Measurements from ENCODE around the gene TMEM220.
"Not testable (repeated sequence)": the region's sequence is repeated elsewhere in the genome, so short reads cannot be mapped to it uniquely, and the experiment has no call there.

The TMEM220 gene

DNA sequence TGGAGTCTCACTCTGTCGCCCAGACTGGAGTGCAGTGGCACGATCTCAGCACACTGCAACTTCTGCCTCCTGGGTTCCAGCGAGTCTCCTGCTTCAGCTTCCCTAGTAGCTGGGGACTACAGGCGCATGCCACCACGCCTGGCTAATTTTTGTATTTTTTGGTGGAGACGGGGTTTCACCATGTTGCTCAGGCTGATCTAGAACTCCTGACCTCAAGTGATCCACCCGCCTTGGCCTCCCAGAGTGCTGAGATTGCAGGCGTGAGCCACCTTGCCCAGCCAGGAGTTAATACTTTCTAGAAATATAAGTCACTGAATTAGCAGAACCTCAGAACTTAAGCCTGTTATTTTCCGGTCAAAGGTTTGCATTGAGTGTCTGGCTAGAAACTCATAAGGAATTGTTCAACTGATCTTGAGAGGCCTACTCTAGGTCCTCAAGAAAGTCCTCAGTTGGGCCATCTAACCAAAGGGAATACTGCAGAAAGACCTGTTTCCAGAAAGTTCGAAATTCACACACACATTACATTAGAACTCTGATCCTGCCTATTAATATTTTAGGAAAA, 1.4 kb downstream of the TMEM220 start:
- no peak for DNase-seq (ENCODE audit: low spot score)

DNA sequence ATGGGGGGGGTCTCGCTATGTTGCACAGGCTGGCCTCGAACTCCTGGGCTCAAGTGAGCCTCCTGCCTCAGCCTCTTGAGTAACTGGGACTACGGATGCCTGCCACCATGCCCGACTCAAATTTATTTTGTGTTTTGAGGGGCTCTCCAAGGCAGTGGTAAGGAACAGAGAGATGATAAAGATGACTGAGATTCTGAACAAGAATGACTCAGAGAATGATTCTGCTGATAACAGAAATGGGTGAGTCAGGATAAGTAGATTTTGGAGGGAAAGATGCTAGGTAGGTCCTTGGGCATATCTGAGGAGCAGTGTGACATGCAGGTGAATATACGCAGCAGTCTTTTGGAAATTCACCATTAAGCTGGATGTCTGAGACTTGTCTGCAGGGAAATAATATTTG, 2.6 kb downstream of the TMEM220 start:
- DNase-seq (ENCODE audit: low spot score): no peak

DNA sequence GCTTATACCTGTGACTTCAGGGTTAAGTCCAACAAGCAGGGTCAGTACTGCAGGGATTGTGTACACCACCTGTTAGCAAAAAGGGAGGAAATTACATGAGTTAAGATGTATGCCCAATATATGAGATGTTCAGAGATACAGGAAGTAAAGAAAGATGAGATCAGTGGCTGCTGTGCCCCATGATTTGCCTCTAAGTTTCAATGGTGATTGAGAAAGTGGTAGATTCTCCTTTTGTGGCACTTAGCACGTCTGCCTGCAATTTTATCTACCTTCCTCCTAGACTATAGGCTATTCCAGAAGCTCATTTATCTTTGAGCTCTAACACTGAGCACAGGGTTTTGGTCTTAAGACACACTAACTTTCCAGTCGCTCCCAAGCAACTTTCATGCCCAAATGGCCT, 3.6 kb downstream of the TMEM220 start:
- DNase-seq (ENCODE audit: low spot score): no peak

DNA sequence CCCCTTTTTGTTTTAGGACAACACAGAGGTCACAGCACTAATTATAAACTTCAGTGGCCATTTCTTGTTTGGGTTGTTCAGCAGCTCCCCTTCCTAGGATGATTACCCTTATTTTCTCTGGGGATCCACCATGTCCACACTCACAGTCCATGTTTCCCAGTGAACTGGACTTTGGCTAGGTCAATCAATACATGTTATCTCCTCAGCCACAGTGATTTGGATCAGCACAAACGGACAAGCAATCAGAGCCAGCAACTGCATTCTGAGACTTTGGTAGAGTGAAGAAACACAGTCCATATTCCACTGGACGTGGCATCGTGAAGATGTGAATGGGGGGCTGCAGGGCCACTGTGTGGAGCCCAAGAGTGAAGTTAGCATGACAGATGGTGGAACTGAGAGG, 4.6 kb downstream of the TMEM220 start:
- no peak for DNase-seq (ENCODE audit: low spot score)

DNA sequence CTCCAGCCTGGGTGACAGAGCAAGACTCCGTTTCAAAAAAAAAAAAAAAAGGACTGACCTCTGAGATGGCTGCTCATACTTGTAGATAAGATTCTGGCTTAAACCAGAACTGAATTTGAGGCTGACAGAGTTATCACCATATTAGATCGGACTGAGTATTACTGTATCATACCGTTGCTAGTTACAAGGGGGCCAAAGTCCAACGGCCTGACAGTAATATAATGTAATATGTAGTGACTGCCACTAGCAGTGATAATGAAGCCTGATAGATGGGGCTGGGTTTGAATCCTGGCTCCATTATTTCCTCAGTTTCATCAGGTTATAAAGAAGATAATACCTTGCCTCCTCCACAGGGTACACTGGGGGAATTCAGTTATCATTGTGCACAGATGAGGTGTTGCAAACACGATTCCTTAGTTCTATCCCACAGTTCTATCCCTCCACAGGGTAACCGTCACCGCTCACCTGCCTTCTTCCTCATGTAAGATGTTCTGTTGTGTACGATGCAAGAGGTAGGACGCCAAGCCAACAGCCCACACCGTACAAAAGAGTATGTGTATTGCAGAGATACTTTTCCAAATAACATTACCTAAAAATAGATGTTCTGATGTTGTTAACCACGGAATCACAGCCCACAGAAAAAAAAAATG, 5.2 kb downstream of the TMEM220 start:
- DNase-seq (ENCODE audit: low spot score): no peak

DNA sequence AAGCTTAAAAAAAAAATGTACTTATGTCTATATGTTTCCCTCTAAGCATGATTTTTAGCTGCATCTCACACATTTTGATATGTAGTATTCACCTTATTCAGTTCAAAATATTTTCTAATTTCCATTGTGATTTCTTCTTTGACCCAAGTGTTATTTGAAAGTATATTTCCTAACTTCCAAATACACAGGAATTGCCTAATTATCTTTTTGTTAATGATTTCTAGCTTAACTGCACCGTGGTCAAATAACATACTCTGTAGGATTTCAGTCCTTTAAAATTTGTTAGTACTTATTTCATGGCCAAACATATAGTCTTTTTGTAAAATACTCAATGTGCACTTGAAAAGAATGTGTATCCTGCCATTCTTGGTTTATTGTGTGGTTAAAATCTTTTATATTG, 11.3 kb downstream of the TMEM220 start:
- DNase-seq (ENCODE audit: low spot score): no peak

DNA sequence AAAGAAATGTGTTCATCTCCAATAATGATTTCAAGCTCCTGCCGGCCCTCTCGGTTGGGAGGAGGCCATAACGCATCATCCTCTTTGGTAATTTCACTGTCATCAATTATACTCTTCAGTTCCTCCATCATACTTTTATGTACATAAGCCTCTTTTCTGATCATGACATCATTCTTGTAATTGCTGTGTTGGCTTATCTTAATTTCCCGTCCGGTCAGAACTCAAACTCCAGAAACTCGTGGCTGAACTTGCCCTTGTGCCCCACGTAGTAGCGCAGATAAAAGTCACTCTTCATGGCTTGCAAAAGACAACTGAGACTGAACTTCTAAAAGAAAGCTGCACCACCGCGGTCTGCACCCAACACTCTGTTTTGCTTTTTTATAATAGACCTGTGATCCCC, 13.6 kb downstream of the TMEM220 start:
- no peak for DNase-seq (ENCODE audit: low spot score)

DNA sequence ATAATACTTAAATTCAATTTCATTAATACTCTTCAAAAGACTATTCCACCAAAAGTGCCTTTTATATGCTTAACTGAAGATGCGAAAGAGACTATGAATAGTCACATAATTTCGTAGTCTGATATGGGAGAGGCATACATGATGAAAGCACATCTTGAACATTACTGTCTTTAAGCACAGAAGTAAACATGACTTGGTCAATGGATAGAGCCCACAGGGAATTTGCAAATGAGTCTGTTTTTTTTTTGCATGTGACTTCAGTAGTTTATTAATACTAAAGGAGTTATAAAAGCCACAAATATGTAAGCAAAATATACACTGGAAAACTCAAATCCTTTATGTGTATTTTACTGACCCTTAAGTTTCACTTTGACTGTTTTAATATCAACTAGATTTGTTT, 16.5 kb downstream of the TMEM220 start:
- no peak for DNase-seq (ENCODE audit: low spot score)

DNA sequence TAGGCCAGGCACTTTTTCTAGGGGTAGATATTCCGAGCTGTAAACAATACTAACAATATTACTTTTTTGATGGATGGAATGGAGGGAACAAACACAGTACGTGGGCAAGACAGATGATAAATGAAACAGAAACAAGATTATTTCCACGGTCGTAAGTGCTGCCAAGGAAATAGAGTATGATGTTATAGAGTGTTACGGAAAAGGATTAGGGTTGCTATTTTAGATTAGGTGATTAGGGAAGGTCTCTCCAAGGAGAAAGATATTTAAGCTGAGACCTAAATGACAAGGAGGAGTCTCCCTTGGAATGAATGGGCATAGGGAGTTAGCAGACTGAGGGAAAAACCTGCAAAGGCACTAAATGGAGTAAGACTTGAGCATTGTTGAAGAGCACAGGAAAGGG, 24.1 kb downstream of the TMEM220 start:
- DNase-seq (ENCODE audit: low spot score): no peak

DNA sequence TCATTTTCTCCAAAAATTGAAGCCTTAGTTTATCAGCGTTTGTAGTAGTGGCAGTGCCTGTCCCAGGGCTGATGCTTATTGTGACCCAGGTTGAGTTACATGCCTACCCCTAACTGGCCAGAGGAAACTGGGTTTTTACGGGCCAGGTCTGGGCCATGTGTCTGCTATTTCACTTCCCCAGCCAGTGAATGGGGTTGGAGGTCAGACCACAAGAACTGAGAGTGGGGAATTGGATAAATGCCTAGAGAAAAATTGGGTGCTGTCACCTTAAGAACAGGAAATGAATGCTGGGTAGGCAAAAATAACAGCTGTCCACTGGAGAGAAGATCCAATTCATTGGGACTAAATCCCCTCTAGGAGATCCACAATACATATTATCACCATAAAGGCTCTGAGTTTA, 27.2 kb downstream of the TMEM220 start:
- DNase-seq (ENCODE audit: low spot score): peak; percentile 20

DNA sequence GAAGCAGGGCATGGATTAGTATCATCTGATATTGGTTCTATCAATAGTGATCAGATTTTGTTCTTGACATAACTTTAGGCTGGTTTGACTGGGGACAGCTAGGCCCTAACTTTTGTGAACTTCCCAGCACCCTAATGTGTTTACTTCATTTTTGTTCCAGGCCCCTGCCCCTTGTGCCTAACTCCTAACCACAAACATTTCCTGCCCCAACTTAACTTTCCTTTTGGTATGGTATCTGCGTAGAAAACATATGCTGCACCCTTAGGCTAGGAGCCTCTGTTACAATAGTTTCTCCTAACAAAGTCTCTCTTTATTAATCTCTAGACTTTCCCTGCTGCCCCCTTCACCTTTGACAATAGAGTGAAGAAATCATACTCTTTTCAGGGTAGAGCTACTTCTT, 30.0 kb downstream of the TMEM220 start:
- DNase-seq (ENCODE audit: low spot score): no peak

DNA sequence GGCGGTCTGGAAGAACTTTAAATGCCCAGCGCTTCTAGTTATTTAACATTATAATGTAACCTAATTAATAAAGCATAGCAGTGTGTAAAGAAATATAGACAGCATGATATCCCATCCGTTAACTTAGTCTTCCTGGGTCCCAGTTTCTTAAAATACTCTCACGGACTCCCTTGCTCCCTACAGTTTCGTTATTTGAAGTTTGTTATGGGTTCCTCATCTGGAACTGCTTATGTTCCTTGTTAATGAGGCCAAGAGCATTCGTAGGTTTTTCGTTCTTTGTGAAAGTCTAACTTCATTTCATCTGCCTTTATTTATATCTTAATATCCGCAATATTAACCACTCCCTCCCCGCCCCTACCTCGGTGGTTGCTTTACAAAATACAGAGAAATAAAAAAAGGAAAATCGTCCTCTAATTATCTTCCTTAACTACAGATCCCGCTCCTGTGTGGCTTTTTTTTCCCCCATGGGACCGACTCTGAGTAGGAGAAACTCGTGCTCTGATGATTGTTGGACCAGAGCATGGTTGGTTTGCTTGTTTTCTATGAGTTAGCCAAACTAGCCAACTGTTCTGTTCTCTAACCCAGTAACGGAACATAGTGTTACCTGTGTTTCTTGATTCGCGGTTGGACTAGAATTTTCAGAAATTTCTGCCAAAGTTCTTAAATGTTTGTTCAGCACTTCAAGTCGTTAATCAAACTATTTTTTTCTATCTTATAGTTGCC, 31.6 kb downstream of the TMEM220 start:
- DNase-seq (ENCODE audit: low spot score): peak; percentile 36

DNA sequence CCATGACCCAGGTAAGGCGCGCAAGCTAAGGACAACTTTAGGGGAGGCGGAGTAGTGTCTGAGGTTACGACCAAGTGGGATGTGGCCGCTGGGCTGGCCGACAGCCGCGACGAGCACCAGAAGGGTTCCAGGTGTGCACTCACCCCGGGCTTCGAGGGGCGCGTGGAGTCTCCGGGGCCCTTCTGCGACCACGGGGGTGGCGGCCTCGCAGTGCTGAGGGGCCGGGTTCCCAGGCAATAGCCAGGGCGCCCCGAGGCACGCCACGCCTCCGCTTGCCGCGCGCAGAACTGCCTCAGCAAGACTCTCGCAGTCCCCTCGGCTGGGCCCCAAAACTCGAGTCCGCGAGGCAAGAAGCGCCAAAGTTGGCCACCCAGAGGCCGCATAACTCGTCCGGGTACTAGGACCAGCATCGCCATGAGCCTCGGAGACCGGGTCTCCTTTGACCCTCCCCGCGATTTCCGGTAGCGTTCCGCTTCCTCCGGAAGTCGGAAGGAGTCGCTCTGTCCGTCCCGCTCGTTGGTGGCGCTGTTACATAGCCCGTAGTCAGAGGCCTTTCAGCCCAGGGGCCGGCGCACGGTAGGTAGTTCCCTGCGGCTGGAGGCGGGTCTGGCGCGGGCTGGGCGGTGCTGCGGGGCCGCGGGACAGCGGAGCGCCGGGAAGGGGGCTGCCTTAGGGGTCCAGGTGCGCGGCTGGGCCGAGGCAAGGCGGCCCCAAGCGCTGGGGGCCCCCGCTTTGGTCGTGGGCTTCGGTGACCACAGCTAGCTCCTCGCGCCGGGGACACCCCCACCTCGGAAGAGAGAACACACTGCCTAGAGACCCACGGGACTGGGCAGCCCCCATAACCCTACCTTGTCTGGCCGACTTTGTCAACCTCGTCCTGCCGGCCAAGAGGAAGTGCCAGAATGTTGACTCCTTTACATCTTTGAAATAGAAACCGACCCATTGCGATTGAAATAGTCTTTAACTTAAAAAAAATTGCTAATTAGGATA, 32.4 kb downstream of the TMEM220 start, which contains the start of the genes ADPRM and SCO1:
TSS of gene ADPRM (plus strand) at position 503 of the 990 bp plus-strand sequence. CDS start 7,333 bp downstream, outside the sequence.
TSS of gene SCO1 (minus strand) at position 442 of the 990 bp plus-strand sequence. CDS start at position 416, 26 bp downstream.
- DNase-seq (ENCODE audit: low spot score): peak; percentile 95

DNA sequence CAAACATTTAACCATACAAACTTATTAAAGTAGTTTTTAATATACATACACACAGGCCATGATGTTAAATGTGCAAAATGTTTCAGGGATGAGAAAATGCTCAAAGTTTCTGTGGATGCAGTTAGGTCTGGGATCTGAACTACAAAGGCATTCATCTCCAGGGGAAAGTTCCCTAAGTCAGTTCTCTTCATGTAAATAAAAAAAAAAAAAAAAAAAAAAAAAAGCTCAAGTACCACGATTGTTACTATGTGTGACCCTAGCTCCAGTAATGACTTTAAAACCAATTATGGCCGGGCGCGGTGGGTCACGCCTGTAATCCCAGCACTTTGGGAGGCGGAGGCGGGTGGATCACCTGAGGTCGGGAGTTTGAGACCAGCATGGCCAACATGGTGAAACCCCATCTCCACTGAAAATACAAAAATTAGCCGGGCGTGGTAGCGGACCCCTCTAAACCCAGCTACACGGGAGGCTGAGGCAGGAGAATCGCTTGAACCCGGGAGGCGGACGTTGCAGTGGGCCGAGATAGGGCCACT, 33.9 kb downstream of the TMEM220 start:
- not testable (repeated sequence) for DNase-seq (ENCODE audit: low spot score)

DNA sequence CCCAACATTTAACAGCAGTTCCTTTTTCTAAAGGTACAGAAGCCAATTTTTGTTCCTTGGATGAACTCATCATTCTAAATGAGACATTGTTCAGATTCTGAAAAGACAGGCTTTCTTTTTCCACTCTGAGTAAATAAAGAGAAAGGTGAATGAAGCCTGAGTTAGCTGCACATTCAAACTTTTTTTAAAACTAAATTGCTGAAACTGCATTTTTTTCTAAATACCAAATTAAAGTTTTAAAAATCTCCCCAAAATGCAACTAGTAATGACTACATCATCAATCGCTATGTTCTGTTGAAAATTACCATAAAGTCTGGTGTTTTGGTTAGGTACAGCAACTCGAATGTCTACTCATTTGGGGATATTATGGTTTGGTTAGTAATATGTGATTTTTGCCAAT, 42.3 kb downstream of the TMEM220 start:
- no peak for DNase-seq (ENCODE audit: low spot score)

DNA sequence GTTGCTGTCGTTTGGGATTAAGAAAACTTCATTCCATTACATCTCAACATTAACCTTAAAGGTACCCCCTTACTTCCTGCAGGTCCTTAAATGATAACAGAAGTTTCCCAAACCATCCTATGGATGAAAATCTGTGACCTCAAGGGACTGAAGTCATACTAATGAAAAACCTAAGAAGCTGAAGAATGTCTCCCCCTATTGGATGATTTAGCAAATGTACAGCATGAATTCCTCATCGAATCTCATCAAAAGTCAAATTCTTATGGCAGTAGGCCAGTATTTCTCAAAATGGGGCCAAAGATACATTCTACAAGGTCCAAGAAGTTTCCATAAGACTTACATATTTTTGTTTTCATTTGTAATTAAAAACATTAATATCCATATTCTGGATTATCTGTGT, 46.0 kb downstream of the TMEM220 start:
- DNase-seq (ENCODE audit: low spot score): no peak

DNA sequence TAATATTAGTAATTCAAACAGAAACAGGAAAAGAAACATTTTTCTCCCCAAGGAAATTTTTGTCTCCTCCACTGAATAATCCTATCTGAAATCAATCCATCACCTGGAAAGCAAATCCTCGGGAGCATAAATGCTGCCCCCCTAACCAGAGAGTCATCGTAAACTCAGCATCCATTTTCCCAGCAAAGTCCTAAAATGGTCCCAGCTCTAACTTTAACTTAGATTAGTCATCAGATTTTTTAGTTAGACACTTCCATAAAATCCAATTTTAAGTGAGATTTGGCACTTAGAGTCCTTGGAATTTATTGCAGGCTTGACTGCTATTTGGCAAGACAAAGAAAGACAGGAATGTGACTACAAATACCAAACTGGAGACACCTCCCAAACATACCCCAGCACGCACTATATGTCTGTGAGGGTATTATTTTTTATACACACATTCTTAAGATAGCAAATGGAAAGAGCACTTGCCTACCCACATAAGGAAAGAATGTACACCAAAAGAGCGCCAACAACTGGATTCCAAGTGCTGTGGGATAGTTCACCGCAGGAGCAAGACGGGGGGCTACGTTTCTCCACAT, 47.9 kb downstream of the TMEM220 start:
- DNase-seq (ENCODE audit: low spot score): no peak

DNA sequence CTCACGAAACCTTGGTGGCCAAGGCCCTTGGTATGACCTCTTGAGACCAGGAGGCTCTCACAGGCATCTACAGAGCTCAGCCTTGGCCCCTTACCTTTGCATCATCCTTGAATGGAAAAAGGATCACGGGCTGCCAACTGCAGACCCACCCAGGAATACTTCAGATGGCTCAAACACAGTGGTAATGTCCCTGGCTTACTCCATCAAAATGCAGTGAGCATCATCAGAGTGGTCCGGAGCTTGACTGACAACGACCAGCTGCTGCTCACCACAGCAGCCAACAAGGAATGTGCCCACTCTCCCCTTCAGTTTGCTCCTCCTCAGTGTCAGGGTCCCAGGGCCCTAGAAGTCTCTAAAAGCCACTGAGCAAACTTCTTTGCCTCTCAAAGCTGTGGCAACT, 55.1 kb downstream of the TMEM220 start:
- DNase-seq (ENCODE audit: low spot score): no peak

DNA sequence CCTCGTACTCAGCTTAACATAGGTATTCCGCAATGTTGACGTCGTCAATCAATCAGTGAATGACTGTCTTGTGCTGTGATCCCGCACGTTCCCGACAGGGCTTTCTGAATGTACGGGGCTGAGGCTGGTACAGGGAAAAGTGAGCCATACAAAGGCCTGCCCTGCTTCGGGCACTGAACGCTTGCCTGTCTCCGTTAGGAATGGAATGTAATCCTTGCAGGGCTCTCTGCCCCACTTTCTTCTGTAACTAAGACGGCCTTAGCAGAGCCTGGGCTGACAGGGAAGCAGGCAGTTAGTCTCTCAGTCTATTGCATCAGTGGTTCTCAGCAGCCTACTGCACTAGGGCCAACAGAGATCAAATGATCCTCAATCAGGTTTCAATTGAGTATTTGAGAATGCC, 56.5 kb downstream of the TMEM220 start:
- DNase-seq (ENCODE audit: low spot score): no peak

DNA sequence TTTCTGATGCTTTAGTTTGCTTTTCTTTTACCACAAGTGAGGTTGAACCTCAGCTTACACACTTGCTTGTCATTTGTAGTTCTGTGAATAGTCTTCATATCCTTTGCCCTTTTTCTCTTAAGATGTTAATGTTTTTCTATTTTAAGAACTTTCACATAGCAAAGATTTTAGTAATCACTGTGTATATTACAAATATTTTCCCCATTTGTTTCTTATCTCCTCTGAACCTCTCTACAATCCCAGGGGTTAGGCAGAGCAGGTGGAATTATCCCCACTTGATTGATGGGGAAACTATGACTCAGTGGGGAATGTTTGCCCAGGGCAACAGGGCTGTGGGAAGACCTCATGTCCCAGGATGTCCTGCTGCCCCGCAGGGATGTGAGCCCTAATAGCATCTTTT, 61.0 kb downstream of the TMEM220 start:
- no peak for DNase-seq (ENCODE audit: low spot score)

DNA sequence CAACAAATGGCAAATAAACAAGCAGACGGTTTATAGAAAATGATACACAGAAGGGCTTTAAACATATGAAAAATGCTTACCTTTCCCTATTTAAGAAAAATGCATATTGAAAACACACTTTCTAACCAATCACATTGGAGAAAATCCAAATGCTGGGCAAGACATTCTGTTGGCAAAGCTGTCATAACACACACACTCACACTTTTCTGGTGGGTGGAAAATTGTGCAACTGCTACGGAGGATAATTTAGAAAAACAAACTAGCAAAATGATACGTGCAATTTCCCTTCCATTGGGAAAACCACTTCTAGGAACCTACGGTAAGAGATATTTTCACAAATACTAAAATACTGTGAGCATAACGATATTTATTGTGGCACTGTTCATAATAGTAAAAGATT, 62.9 kb downstream of the TMEM220 start:
- no peak for DNase-seq (ENCODE audit: low spot score)

DNA sequence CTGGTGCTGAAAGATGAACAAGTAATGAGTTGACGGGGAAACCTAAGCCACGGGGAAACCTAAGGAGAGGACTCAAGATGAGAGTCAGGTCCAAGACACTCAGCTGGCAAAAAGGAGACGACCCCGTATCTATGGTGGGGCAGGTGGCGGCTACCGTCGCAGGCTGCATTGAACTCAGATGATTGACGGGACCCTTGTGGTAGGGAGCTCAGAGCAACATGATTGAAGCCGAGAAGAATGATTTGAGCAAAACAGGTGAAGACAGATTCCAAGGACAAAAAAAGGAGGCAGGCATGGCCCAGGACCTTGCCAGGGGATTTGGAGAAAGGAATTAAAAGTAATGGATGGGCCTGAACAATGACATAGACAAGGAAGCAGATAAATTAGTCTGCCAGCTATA, 65.3 kb downstream of the TMEM220 start:
- no peak for DNase-seq (ENCODE audit: low spot score)
